Astrocyte of the cerebellum (primary cell): ENCODE data around the gene KMT2E.
"Not testable (repeated sequence)": the region's sequence is repeated elsewhere in the genome, so short reads cannot be mapped to it uniquely, and the experiment has no call there.

ENCODE experiments used
- DNase-seq: peaks from one replicate; pipeline ENCODE4 v3.0.0-alpha.2; 2011; ENCODE audit warnings: low read depth
- H3K4me3 ChIP-seq: 2 replicates; pipeline ENCODE4 v1.5.1; 2011; ENCODE audit warnings: mild to moderate bottlenecking, low read depth, low read length, moderate library complexity
- CTCF ChIP-seq: IDR thresholded peaks from 2 replicates; pipeline ENCODE4 v1.5.1; 2012; ENCODE audit warnings: low read length, low read depth, moderate library complexity, mild to moderate bottlenecking; ENCODE audit errors: missing control alignments
- in situ Hi-C: cut with HindIII; loops from 2 replicates; pipeline ENCODE4 v1.10.0; 2017; ENCODE audit warnings: low sequenced_read_pairs

KMT2E gene

GRCh38 chr7:105036217-105037168 lies 22.5 kb downstream of the KMT2E start:
- H3K4me3 ChIP-seq = no peak overlapping the region
- in situ Hi-C loops = no loop called here
- no peak for TF ChIP-seq CTCF
- DNase-seq = no peak

- H3K4me3 ChIP-seq = no peak overlapping the region
- no peak for TF ChIP-seq CTCF
- DNase-seq = no peak
- in situ Hi-C loops = no loop called here
Measured at GRCh38 chr7:105037319-105037718, 23.3 kb downstream of the KMT2E start.

GRCh38 chr7:105044449-105045070 lies 30.6 kb downstream of the KMT2E start:
- no peak for TF ChIP-seq CTCF
- no peak overlapping the region for H3K4me3 ChIP-seq
- no peak for DNase-seq
- in situ Hi-C loops = no loop called here

- peak; percentile 27 for DNase-seq
- TF ChIP-seq CTCF = no peak
- no peak overlapping the region for H3K4me3 ChIP-seq
- in situ Hi-C loops = no loop called here
Measured at GRCh38 chr7:105046414-105046813, 32.4 kb downstream of the KMT2E start.

- no peak overlapping the region for H3K4me3 ChIP-seq
- DNase-seq = no peak
- in situ Hi-C loops = no loop called here
- no peak for TF ChIP-seq CTCF
Measured at GRCh38 chr7:105047932-105048331, 33.9 kb downstream of the KMT2E start.

- no peak overlapping the region for H3K4me3 ChIP-seq
- TF ChIP-seq CTCF = no peak
- no peak for DNase-seq
- in situ Hi-C loops = no loop called here
Measured at GRCh38 chr7:105050493-105050892, 36.5 kb downstream of the KMT2E start.

GRCh38 chr7:105050899-105051298 lies 36.9 kb downstream of the KMT2E start:
- in situ Hi-C loops, H3K4me3 ChIP-seq, DNase-seq: not testable (repeated sequence)
